ENCODE results near the gene SLC25A47.

SLC25A47 gene

DNA sequence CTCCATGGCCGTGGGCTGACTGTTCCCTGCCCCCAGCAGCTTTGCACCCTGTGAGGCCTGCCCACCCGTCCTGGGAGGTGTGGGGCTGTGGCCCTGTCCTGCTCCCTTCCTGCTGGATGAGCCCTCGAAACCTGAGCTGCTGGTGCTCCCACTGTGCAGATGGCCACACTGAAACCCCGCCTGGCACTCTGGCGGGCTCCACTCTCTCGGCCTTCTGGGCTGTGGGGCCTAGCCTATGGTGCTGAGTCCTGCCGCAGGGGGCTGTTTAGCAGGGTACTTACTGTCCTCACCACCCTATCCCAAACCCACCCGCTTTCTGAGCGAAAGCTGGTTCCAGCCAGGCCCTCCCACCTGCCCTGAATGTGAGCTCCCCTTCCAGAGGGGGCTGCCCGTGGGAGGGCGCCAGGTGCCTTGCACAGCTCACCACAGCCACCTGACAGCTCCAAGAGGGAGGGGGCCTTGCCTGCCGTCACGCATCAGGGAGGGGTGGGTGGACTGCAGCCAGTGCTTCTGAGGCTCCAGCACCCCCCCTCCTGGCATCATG, 7.3 kb downstream of the SLC25A47 start:
- no peak for TF ChIP-seq CTCF (IDR thresholded peaks at IDR 0.05; ENCODE audit: borderline replicate concordance, insufficient read depth, low read depth, low read length)

GRCh38 chr14:100332071-100332639, 9.0 kb downstream of the SLC25A47 start:
- TF ChIP-seq CTCF (IDR thresholded peaks at IDR 0.05; ENCODE audit: borderline replicate concordance, insufficient read depth, low read depth, low read length) = no peak
- no peak overlapping the region for H3K4me3 ChIP-seq (ENCODE audit: low read depth, low read length)

More for the DNA sequence above, 7.3 kb downstream of the SLC25A47 start:
- H3K4me3 ChIP-seq (ENCODE audit: low read depth, low read length) = no peak overlapping the region

DNA sequence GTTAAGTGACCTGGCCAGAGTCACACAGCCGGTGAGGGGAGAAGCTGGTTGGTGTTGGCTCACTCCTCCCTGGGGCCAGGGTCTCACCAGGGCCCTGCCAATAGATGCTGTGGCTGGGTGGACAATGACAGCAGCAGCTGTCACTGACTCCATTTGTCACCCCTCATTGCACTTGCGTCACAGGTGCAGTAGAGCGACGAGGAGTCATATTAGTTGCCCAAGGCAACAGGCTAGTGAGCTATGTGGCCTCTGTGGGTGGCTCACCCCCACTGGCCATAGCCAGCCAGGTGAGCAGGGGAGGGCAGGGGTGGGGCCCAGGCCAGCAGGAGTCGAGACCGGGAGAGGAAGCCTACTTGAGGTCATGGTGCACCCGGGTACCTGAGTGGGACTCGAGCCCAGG, 9.7 kb downstream of the SLC25A47 start:
- no peak for TF ChIP-seq CTCF (IDR thresholded peaks at IDR 0.05; ENCODE audit: borderline replicate concordance, insufficient read depth, low read depth, low read length)
- no peak overlapping the region for H3K4me3 ChIP-seq (ENCODE audit: low read depth, low read length)

GRCh38 chr14:100333311-100333710, 10.2 kb downstream of the SLC25A47 start:
- H3K4me3 ChIP-seq (ENCODE audit: low read depth, low read length) = no peak overlapping the region
- no peak for TF ChIP-seq CTCF (IDR thresholded peaks at IDR 0.05; ENCODE audit: borderline replicate concordance, insufficient read depth, low read depth, low read length)

- H3K4me3 ChIP-seq (ENCODE audit: low read depth, low read length) = no peak overlapping the region
- no peak for TF ChIP-seq CTCF (IDR thresholded peaks at IDR 0.05; ENCODE audit: borderline replicate concordance, insufficient read depth, low read depth, low read length)
Observed at GRCh38 chr14:100333827-100334226, 10.7 kb downstream of the SLC25A47 start.

GRCh38 chr14:100334904-100335303, 11.8 kb downstream of the SLC25A47 start:
- no peak overlapping the region for H3K4me3 ChIP-seq (ENCODE audit: low read depth, low read length)
- TF ChIP-seq CTCF (IDR thresholded peaks at IDR 0.05; ENCODE audit: borderline replicate concordance, insufficient read depth, low read depth, low read length) = no peak
